Measurements from ENCODE around the gene CCDC174. TPM values are rescaled to one million over a fixed set of nuclear protein-coding genes. Genes with fewer than 3 reads are reported as not detected.

The CCDC174 gene
- total and polyA plus RNA-seq, 11 donors, result 8.7 to 16.1 (median 11.7) TPM

GRCh38 chr3:14616606-14617507 is 34.7 kb upstream of the CCDC174 start:
- H3K27me3 ChIP-seq, result peaks cover 0 to 10% (median 0%) of the 10 kb centered on the region in 9 donors
- H3K36me3 ChIP-seq, result no peaks in the 10 kb centered on the region
- no peak overlapping the region for H3K27ac ChIP-seq
- intact Hi-C loops (cut with DNase I), result no loop called here
- ATAC-seq (no peak), DNase-seq (no peak)
- 63 to 69% (median 68%) methylated on average over 10 of the region's 10 CpGs for WGBS, 4 donors
- H3K4me1 ChIP-seq, result no peaks in the 10 kb centered on the region
- H3K4me3 ChIP-seq, result no peak overlapping the region
- no peaks in the 10 kb centered on the region for H3K9me3 ChIP-seq
- no peak for TF ChIP-seq POLR2A (IDR thresholded peaks at IDR 0.05)
- TF ChIP-seq, protein P1, sequence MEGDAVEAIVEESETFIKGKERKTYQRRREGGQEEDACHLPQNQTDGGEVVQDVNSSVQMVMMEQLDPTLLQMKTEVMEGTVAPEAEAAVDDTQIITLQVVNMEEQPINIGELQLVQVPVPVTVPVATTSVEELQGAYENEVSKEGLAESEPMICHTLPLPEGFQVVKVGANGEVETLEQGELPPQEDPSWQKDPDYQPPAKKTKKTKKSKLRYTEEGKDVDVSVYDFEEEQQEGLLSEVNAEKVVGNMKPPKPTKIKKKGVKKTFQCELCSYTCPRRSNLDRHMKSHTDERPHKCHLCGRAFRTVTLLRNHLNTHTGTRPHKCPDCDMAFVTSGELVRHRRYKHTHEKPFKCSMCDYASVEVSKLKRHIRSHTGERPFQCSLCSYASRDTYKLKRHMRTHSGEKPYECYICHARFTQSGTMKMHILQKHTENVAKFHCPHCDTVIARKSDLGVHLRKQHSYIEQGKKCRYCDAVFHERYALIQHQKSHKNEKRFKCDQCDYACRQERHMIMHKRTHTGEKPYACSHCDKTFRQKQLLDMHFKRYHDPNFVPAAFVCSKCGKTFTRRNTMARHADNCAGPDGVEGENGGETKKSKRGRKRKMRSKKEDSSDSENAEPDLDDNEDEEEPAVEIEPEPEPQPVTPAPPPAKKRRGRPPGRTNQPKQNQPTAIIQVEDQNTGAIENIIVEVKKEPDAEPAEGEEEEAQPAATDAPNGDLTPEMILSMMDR (IDR thresholded peaks at IDR 0.05), result no peak

DNA sequence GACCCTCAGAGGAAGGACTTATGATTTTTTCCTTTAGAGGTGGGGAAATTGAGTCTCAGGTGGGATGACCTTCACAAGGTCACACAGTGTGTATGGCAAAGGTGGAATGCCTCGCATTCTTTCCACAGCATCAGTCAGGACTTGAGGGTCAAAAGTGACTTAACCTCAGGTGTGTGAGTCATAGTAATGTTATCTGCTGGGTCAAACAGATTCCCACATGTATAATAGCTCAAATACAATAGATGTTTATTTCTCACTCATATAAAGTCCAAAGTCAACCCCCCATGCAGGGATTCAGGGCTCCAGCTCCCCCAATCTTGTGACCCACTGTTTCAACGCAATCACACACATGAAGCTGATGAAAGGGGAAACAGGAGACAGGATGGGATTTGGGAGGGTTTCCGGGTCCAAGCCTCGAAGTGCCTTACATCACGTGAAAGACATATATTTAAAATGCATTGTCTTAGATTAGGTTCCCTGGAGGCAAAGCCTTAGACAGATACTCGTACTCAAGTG is 34.0 kb upstream of the CCDC174 start:
- WGBS, 4 donors, result 57 to 68% (median 60%) methylated on average over 6 of the region's 6 CpGs
- Histone ChIP-seq H3K4me3 (no peak overlapping the region), H3K27ac (no peak overlapping the region), H3K4me1 (no peaks in the 10 kb centered on the region), H3K36me3 (no peaks in the 10 kb centered on the region), H3K9me3 (no peaks in the 10 kb centered on the region), H3K27me3 (peaks cover 0 to 4% (median 0%) of the 10 kb centered on the region in 9 donors)
- intact Hi-C loops (cut with DNase I), result no loop called here
- ATAC-seq (peak in 1 of 4 donors; percentile 49), DNase-seq (no peak)
- no peak for TF ChIP-seq POLR2A (IDR thresholded peaks at IDR 0.05)
- TF ChIP-seq, protein P1 (IDR thresholded peaks at IDR 0.05), result no peak

DNA sequence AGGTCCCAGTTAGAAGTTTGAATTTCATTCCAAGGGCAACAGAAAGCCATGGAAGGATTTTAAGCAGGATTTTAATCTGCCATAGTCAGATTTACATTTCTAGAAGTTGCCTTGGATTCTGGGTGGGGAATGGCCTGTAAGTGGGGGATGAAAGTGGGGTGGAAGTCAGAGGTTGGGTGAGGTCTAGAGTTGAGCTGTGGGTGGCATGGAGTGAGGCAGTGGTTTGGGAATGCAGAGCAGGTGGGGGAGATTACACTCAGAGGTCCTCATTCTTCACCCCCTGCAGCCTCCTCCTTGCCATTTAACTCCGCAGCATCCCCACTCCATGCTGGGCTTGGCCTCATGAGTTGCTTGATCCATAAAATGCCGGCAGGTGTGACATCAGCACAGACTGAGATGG is 32.0 kb upstream of the CCDC174 start:
- H3K36me3 ChIP-seq, result no peaks in the 10 kb centered on the region
- H3K4me3 ChIP-seq, result no peak overlapping the region
- intact Hi-C loops (cut with DNase I), result no loop called here
- no peak for ATAC-seq
- no peaks in the 10 kb centered on the region for H3K9me3 ChIP-seq
- peaks cover 0 to 4% (median 0%) of the 10 kb centered on the region in 9 donors for H3K27me3 ChIP-seq
- TF ChIP-seq POLR2A (IDR thresholded peaks at IDR 0.05), result no peak
- TF ChIP-seq, protein P1 (IDR thresholded peaks at IDR 0.05), result no peak
- no peak overlapping the region for H3K27ac ChIP-seq
- DNase-seq, result no peak
- peaks cover 0 to 14% (median 0%) of the 10 kb centered on the region in 12 donors for H3K4me1 ChIP-seq
- WGBS, 4 donors, result 45 to 85% (median 75%) methylated on average over 2 of the region's 2 CpGs

DNA sequence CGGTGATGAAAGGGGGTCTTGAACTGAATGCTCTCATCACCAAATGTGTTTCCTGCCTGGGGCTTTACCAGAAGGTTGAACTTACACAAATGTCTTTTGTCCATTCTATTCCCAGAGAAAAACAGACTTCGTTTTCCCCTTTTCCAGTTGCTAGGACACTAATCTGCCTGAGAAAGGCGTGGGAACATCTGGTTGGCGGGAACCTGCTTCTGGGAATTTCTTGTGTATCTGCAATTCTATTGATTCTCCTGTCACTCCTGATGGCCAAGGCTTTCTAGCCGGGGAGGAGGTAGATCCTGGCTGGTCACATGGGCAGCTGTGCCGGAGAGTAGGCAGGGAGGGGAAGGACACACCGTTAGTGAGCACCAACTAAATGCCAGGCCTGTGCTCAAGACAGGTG is 31.1 kb upstream of the CCDC174 start:
- TF ChIP-seq POLR2A (IDR thresholded peaks at IDR 0.05), result no peak
- TF ChIP-seq, protein P1 (IDR thresholded peaks at IDR 0.05), result no peak

More for the DNA sequence above, 31.1 kb upstream of the CCDC174 start:
- Histone ChIP-seq H3K4me1 (peaks cover 0 to 14% (median 0%) of the 10 kb centered on the region in 12 donors), H3K27ac (no peak overlapping the region), H3K9me3 (no peaks in the 10 kb centered on the region), H3K36me3 (no peaks in the 10 kb centered on the region), H3K4me3 (no peak overlapping the region), H3K27me3 (peaks cover 0 to 4% (median 0%) of the 10 kb centered on the region in 9 donors)
- intact Hi-C loops (cut with DNase I), result no loop called here
- WGBS, 4 donors, result 43 to 48% (median 45%) methylated on average over 7 of the region's 7 CpGs
- no peak for DNase-seq
- no peak for ATAC-seq

Measured in heart left ventricle (tissue), 16 donors.